HUES48 (cell line): Measurements from ENCODE around the gene RPUSD1.
"Not testable (repeated sequence)": the region's sequence is repeated elsewhere in the genome, so short reads cannot be mapped to it uniquely, and the experiment has no call there.

ENCODE experiments used
- H3K27ac ChIP-seq: one replicate; pipeline ENCODE4 v1.7.0; 2013; ENCODE audit warnings: low read depth, low read length, inconsistent platforms
- H3K27me3 ChIP-seq: 2 replicates; pipeline ENCODE4 v1.6.1; 2013; ENCODE audit warnings: mild to moderate bottlenecking, low read length; ENCODE audit not compliant: control insufficient read depth, insufficient read depth
- H3K36me3 ChIP-seq: 2 replicates; pipeline ENCODE4 v1.6.1; 2013; ENCODE audit warnings: low read length; ENCODE audit not compliant: control insufficient read depth, insufficient read depth
- H3K4me1 ChIP-seq: 2 replicates; pipeline ENCODE4 v1.6.1; 2013; ENCODE audit warnings: mild to moderate bottlenecking, low read length; ENCODE audit not compliant: control insufficient read depth, insufficient read depth
- H3K4me3 ChIP-seq: 2 replicates; pipeline ENCODE4 v1.5.1; 2013; ENCODE audit warnings: mild to moderate bottlenecking, low read depth, low read length
- H3K9ac ChIP-seq: 2 replicates; pipeline ENCODE4 v1.6.1; 2013; ENCODE audit warnings: mild to moderate bottlenecking, low read depth, low read length, moderate library complexity
- H3K9me3 ChIP-seq: 2 replicates; pipeline ENCODE4 v1.6.1; 2013; ENCODE audit warnings: low read length; ENCODE audit not compliant: control insufficient read depth, insufficient read depth

Gene RPUSD1

GRCh38 chr16:762595-763268 is 25.4 kb downstream of the RPUSD1 start:
- Histone ChIP-seq H3K27me3 (no peaks in the 10 kb centered on the region), H3K9ac (no peak overlapping the region), H3K4me1 (no peaks in the 10 kb centered on the region), H3K9me3 (no peaks in the 10 kb centered on the region), H3K4me3 (no peak overlapping the region), H3K27ac (no peak overlapping the region), H3K36me3 (no peaks in the 10 kb centered on the region)

- no peaks in the 10 kb centered on the region for H3K36me3 ChIP-seq
- H3K9me3 ChIP-seq = no peaks in the 10 kb centered on the region
- H3K4me1 ChIP-seq = no peaks in the 10 kb centered on the region
- H3K4me3 ChIP-seq = no peak overlapping the region
- H3K27ac ChIP-seq = no peak overlapping the region
- H3K27me3 ChIP-seq = no peaks in the 10 kb centered on the region
- H3K9ac ChIP-seq = no peak overlapping the region
Observed at GRCh38 chr16:761625-762513, 26.3 kb downstream of the RPUSD1 start.

GRCh38 chr16:760545-761343 is 27.4 kb downstream of the RPUSD1 start, which contains the start of gene MSLN:
Gene MSLN (plus strand): TSS chr16:760734. CDS start chr16:762681, 1,947 bp downstream.
- no peaks in the 10 kb centered on the region for H3K36me3 ChIP-seq
- H3K27ac ChIP-seq = no peak within 1 kb of the TSS
- H3K9me3 ChIP-seq = no peaks in the 10 kb centered on the region; the same call in 1 of the 2 replicates
- no peak within 1 kb of the TSS for H3K9ac ChIP-seq
- H3K27me3 ChIP-seq = no peaks in the 10 kb centered on the region
- H3K4me3 ChIP-seq = no peak within 1 kb of the TSS
- H3K4me1 ChIP-seq = no peaks in the 10 kb centered on the region

GRCh38 chr16:760065-760464 is 28.1 kb downstream of the RPUSD1 start:
- no peak overlapping the region for H3K9ac ChIP-seq
- H3K4me3 ChIP-seq = no peak overlapping the region
- no peaks in the 10 kb centered on the region for H3K27me3 ChIP-seq
- no peaks in the 10 kb centered on the region for H3K4me1 ChIP-seq
- H3K36me3 ChIP-seq = no peaks in the 10 kb centered on the region
- no peaks in the 10 kb centered on the region; the same call in 1 of the 2 replicates for H3K9me3 ChIP-seq
- H3K27ac ChIP-seq = no peak overlapping the region

GRCh38 chr16:759110-759910 is 28.9 kb downstream of the RPUSD1 start:
- H3K9ac ChIP-seq = no peak overlapping the region
- no peak overlapping the region for H3K27ac ChIP-seq
- no peaks in the 10 kb centered on the region for H3K36me3 ChIP-seq
- no peaks in the 10 kb centered on the region; the same call in 1 of the 2 replicates for H3K9me3 ChIP-seq
- no peaks in the 10 kb centered on the region for H3K27me3 ChIP-seq
- no peak overlapping the region for H3K4me3 ChIP-seq
- no peaks in the 10 kb centered on the region for H3K4me1 ChIP-seq

GRCh38 chr16:756428-756827 is 31.8 kb downstream of the RPUSD1 start:
- Histone ChIP-seq H3K27ac (no peak overlapping the region), H3K27me3 (no peaks in the 10 kb centered on the region), H3K36me3 (no peaks in the 10 kb centered on the region), H3K9me3 (no peaks in the 10 kb centered on the region; the same call in 1 of the 2 replicates), H3K4me3 (no peak overlapping the region), H3K9ac (no peak overlapping the region), H3K4me1 (peaks cover 12% of the 10 kb centered on the region)

GRCh38 chr16:754656-755055 is 33.5 kb downstream of the RPUSD1 start:
- no peak overlapping the region for H3K4me3 ChIP-seq
- no peaks in the 10 kb centered on the region; the same call in 1 of the 2 replicates for H3K9me3 ChIP-seq
- no peaks in the 10 kb centered on the region for H3K36me3 ChIP-seq
- H3K4me1 ChIP-seq = peaks cover 19% of the 10 kb centered on the region
- no peaks in the 10 kb centered on the region for H3K27me3 ChIP-seq
- H3K27ac ChIP-seq = no peak overlapping the region
- no peak overlapping the region for H3K9ac ChIP-seq

- H3K36me3 ChIP-seq, H3K9me3 ChIP-seq, H3K27ac ChIP-seq, H3K4me3 ChIP-seq, H3K9ac ChIP-seq, H3K27me3 ChIP-seq: not testable (repeated sequence)
- H3K4me1 ChIP-seq = peaks cover 19% of the 10 kb centered on the region
Observed at GRCh38 chr16:754121-754607, 34.0 kb downstream of the RPUSD1 start.

- Histone ChIP-seq H3K4me3 (no peak overlapping the region), H3K36me3 (no peaks in the 10 kb centered on the region), H3K27me3 (no peaks in the 10 kb centered on the region), H3K4me1 (peaks cover 19% of the 10 kb centered on the region), H3K27ac (peak overlapping the region; percentile 33), H3K9me3 (no peaks in the 10 kb centered on the region; the same call in 1 of the 2 replicates), H3K9ac (no peak overlapping the region)
Observed at GRCh38 chr16:752007-752312, 36.2 kb downstream of the RPUSD1 start.
